GM21717 (cell line): Measurements from ENCODE around the gene PLPP2.
"Not testable (repeated sequence)": the region's sequence is repeated elsewhere in the genome, so short reads cannot be mapped to it uniquely, and the experiment has no call there.

ENCODE experiments used
- ATAC-seq: cut with Tn5 transposase; IDR thresholded peaks from one replicate; pipeline ENCODE4 v1.9.1; 2021; ENCODE audit warnings: mild to moderate bottlenecking, moderate library complexity; ENCODE audit not compliant: unreplicated experiment

PLPP2 gene

DNA sequence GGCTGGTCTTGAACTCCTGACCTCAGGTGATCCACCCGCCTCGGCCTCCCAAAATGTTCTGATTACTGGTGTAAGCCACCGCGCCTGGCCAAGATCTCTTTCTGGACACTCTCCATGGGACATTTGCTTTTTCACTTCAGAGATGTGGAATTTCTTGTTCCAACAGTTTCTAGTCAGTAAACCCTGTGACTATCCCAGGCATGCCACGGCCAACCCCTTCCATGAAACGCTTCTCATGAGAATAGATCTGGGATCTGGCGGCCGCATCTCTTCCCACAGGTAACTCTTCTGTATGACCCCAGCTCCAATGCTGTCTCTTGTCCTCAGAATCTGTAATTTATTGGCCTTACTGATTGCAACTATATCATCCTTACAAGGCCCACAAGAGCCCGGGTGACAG is 16.2 kb downstream of the PLPP2 start:
- ATAC-seq = no peak

GRCh38 chr19:273393-273792 is 17.8 kb downstream of the PLPP2 start:
- no peak for ATAC-seq

DNA sequence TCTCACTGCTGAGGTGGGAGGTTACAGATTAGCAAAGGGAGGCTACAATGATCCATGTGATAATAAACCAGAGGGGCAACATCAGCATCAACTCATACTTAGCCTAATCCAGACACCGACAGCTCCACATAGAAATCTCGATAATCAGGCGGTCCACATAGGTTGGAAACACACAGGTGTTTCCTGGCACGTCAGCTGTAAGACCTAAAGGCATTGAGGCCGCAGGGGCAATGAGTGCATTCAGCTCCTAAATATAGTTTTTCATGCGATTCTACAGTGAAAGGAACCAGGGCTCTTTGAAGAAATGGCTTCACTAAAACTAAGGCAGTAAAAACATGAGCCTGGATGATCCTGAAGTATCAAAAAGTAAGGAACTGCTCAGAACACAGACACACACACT is 19.3 kb downstream of the PLPP2 start:
- no peak for ATAC-seq

DNA sequence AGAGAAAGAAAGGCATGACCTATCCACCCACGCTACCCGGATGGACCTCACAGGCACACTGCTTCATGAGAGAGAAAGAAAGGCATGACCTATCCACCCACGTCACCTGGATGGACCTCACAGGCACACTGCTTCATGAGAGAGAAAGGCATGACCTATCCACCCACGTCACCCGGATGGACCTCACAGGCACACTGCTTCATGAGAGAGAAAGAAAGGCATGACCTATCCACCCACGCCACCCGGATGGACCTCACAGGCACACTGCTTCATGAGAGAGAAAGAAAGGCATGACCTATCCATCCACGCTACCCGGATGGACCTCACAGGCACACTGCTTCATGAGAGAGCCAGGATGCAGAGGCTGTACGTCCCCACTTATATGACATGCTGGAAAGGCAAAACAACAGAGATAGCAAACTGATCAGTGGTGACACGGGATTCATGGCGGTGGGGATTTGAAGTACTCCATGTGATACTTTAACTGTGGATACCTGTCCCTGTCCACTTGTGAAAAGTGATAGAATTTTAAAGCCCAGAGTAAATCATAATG is 20.4 kb downstream of the PLPP2 start:
- ATAC-seq = not testable (repeated sequence)

GRCh38 chr19:269241-269640 is 22.0 kb downstream of the PLPP2 start:
- no peak for ATAC-seq

- no peak for ATAC-seq
These were observed 29.1 kb downstream of the PLPP2 start for GRCh38 chr19:262125-262524.

DNA sequence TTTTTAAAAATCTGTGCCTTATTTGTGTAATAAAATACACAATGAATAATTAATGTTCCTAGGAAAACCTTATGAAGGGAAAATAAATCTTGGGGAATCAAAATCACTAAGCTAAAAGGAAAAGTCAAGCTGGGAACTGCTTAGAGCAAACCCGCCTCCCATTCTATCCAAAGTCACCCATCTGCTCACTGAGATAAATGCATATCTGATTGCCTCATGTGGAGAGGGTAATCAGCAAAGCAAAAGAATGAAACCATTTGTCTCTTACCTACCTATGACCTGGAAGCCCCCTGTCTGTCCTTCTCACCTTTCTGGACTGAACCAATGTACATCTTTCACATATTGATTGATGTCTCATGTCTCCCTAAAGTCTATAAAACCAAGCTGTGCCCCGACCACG is 34.4 kb downstream of the PLPP2 start:
- ATAC-seq = not testable (repeated sequence)

DNA sequence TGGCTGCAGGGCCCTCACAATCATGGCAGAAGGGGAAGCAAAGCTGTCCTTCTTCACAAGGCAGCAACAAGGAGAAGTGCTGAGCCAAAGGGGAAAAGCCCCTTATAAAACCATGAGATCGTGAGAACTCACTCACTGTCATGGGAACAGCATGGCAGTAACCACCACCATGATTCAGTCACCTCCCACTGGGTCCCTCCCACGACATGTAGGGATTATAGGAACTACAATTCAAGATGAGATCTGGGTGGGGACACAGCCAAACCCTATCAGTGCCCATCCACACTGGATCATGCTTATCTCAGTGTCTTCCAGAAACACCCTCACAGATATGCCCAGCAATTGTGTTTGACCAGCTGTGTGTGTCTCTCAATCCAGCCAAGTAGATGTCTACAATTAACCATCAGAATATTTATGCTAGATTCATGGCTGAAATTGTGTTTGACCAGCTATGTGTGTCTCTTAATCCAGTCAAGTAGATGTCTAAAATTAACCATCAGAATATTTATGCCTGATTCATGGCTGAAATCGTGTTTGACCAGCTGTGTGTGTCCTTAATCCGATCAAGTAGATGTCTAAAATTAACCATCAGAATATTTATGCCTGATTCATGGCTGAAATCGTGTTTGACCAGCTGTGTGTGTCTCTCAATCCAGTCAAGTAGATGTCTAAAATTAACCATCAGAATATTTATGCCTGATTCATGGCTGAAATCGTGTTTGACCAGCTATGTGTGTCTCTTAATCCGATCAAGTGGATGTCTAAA is 38.6 kb downstream of the PLPP2 start:
- not testable (repeated sequence) for ATAC-seq

- ATAC-seq = no peak
These were observed 44.7 kb downstream of the PLPP2 start for GRCh38 chr19:246551-246950.

- not testable (repeated sequence) for ATAC-seq
These were observed 45.3 kb downstream of the PLPP2 start for GRCh38 chr19:245900-246299.

- no peak for ATAC-seq
These were observed 45.7 kb downstream of the PLPP2 start for GRCh38 chr19:245457-245856.
